ENCODE results near the gene RGSL1. TPM values are rescaled to one million over a fixed set of nuclear protein-coding genes. Genes with fewer than 3 reads are reported as not detected.

RGSL1 gene
- total and polyA plus RNA-seq, 2 experiments from 2014 or later = not detected

GRCh38 chr1:182533896-182534295, 84.0 kb downstream of the RGSL1 start:
- H3K9me3 ChIP-seq (ENCODE audit: low read depth) = no peaks in the 10 kb centered on the region
- 60 to 67% methylated on average over 2 of the region's 2 CpGs for WGBS, 2 experiments (ENCODE audit: low coverage in 1 of 2, low lambda C conversion rate in 2 of 2, missing lambda C conversion rate in 2 of 2)
- H3K4me1 ChIP-seq (ENCODE audit: insufficient read depth) = no peaks in the 10 kb centered on the region
- no peaks in the 10 kb centered on the region for H3K36me3 ChIP-seq (ENCODE audit: low read depth)
- DNase-seq = no peak
- no peak overlapping the region for H3K4me3 ChIP-seq
- no peak overlapping the region for H3K4me2 ChIP-seq (ENCODE audit: unreplicated experiment)
- H2AFZ ChIP-seq = no peak overlapping the region
- peaks cover 2% of the 10 kb centered on the region; the same call in 1 of the 2 replicates for H3K27me3 ChIP-seq (replicated peaks; ENCODE audit: insufficient read depth)
- no peaks in the 10 kb centered on the region for H4K20me1 ChIP-seq (ENCODE audit: insufficient read depth)
- no peaks in the 10 kb centered on the region for H3F3A ChIP-seq (ENCODE audit: insufficient read depth)
- in situ Hi-C loops (cut with MboI) = no loop called here
- no peak for TF ChIP-seq EZH2phosphoT487 (IDR thresholded peaks at IDR 0.05; ENCODE audit: insufficient read depth, low read depth)
- TF ChIP-seq EZH2 (IDR thresholded peaks at IDR 0.05; ENCODE audit: insufficient read depth, poor library complexity, severe bottlenecking) = no peak
- no peak overlapping the region for H3K27ac ChIP-seq
- no peaks in the 10 kb centered on the region for H3K79me2 ChIP-seq (ENCODE audit: insufficient read depth)
- H3K9me2 ChIP-seq (ENCODE audit: insufficient read depth) = no peaks in the 10 kb centered on the region
- no peak overlapping the region for H3K9ac ChIP-seq

- Histone ChIP-seq H3K27me3 (replicated peaks; ENCODE audit: insufficient read depth) (0 out of 2 replicates have a peak, but pooled peaks cover 11% of the 10 kb centered on the region), H3K36me3 (ENCODE audit: low read depth) (no peaks in the 10 kb centered on the region), H3K9me3 (ENCODE audit: low read depth) (no peaks in the 10 kb centered on the region), H3K27ac (no peak overlapping the region), H3K4me3 (no peak overlapping the region), H4K20me1 (ENCODE audit: insufficient read depth) (no peaks in the 10 kb centered on the region), H3K4me1 (ENCODE audit: insufficient read depth) (no peaks in the 10 kb centered on the region), H3K9me2 (ENCODE audit: insufficient read depth) (no peaks in the 10 kb centered on the region), H2AFZ (no peak overlapping the region), H3K79me2 (ENCODE audit: insufficient read depth) (no peaks in the 10 kb centered on the region), H3F3A (ENCODE audit: insufficient read depth) (no peaks in the 10 kb centered on the region), H3K4me2 (ENCODE audit: unreplicated experiment) (no peak overlapping the region), H3K9ac (no peak overlapping the region)
- no peak for DNase-seq
- no peak for TF ChIP-seq EZH2phosphoT487 (IDR thresholded peaks at IDR 0.05; ENCODE audit: insufficient read depth, low read depth)
- in situ Hi-C loops (cut with MboI) = no loop called here
These were observed 99.4 kb downstream of the RGSL1 start for GRCh38 chr1:182549346-182549745.

GRCh38 chr1:182549811-182550210, 99.9 kb downstream of the RGSL1 start:
- in situ Hi-C loops (cut with MboI) = no loop called here
- 26 to 37% methylated on average over 1 of the region's 1 CpG for WGBS, 2 experiments (ENCODE audit: low coverage in 1 of 2, low lambda C conversion rate in 2 of 2, missing lambda C conversion rate in 2 of 2)
- Histone ChIP-seq H3F3A (ENCODE audit: insufficient read depth) (no peaks in the 10 kb centered on the region), H2AFZ (no peak overlapping the region), H3K79me2 (ENCODE audit: insufficient read depth) (no peaks in the 10 kb centered on the region), H3K27ac (no peak overlapping the region), H3K9me2 (ENCODE audit: insufficient read depth) (no peaks in the 10 kb centered on the region), H3K4me3 (no peak overlapping the region), H4K20me1 (ENCODE audit: insufficient read depth) (no peaks in the 10 kb centered on the region), H3K4me2 (ENCODE audit: unreplicated experiment) (no peak overlapping the region), H3K4me1 (ENCODE audit: insufficient read depth) (no peaks in the 10 kb centered on the region), H3K36me3 (ENCODE audit: low read depth) (no peaks in the 10 kb centered on the region), H3K27me3 (replicated peaks; ENCODE audit: insufficient read depth) (0 out of 2 replicates have a peak, but pooled peaks cover 11% of the 10 kb centered on the region), H3K9ac (no peak overlapping the region), H3K9me3 (ENCODE audit: low read depth) (no peaks in the 10 kb centered on the region)
- DNase-seq = no peak
- no peak for TF ChIP-seq EZH2 (IDR thresholded peaks at IDR 0.05; ENCODE audit: insufficient read depth, poor library complexity, severe bottlenecking)
- TF ChIP-seq EZH2phosphoT487 (IDR thresholded peaks at IDR 0.05; ENCODE audit: insufficient read depth, low read depth) = no peak

- H3K27me3 ChIP-seq (replicated peaks; ENCODE audit: insufficient read depth) = 0 out of 2 replicates have a peak, but pooled peaks cover 8% of the 10 kb centered on the region
- H3K27ac ChIP-seq = no peak overlapping the region
- peak; percentile 26 for DNase-seq
- no peak for TF ChIP-seq EZH2 (IDR thresholded peaks at IDR 0.05; ENCODE audit: insufficient read depth, poor library complexity, severe bottlenecking)
- TF ChIP-seq EZH2phosphoT487 (IDR thresholded peaks at IDR 0.05; ENCODE audit: insufficient read depth, low read depth) = no peak
- H3K36me3 ChIP-seq (ENCODE audit: low read depth) = no peaks in the 10 kb centered on the region
- no peak overlapping the region for H2AFZ ChIP-seq
- no peak overlapping the region for H3K4me3 ChIP-seq
- WGBS, 2 experiments (ENCODE audit: low coverage in 1 of 2, low lambda C conversion rate in 2 of 2, missing lambda C conversion rate in 2 of 2) = 3 to 7% methylated on average over 2 of the region's 2 CpGs
- no peak overlapping the region for H3K9ac ChIP-seq
- in situ Hi-C loops (cut with MboI) = no loop called here
- H3K4me1 ChIP-seq (ENCODE audit: insufficient read depth) = no peaks in the 10 kb centered on the region
- H4K20me1 ChIP-seq (ENCODE audit: insufficient read depth) = no peaks in the 10 kb centered on the region
- H3K4me2 ChIP-seq (ENCODE audit: unreplicated experiment) = no peak overlapping the region
- no peaks in the 10 kb centered on the region for H3K9me2 ChIP-seq (ENCODE audit: insufficient read depth)
- H3F3A ChIP-seq (ENCODE audit: insufficient read depth) = no peaks in the 10 kb centered on the region
- no peaks in the 10 kb centered on the region for H3K9me3 ChIP-seq (ENCODE audit: low read depth)
- no peaks in the 10 kb centered on the region for H3K79me2 ChIP-seq (ENCODE audit: insufficient read depth)
These were observed 102.6 kb downstream of the RGSL1 start for GRCh38 chr1:182552527-182552926.

GRCh38 chr1:182555493-182555892, 105.5 kb downstream of the RGSL1 start:
- no peaks in the 10 kb centered on the region for H3K79me2 ChIP-seq (ENCODE audit: insufficient read depth)
- WGBS, 2 experiments (ENCODE audit: low coverage in 1 of 2, low lambda C conversion rate in 2 of 2, missing lambda C conversion rate in 2 of 2) = 9 to 25% methylated on average over 1 of the region's 1 CpG
- in situ Hi-C loops (cut with MboI) = no loop called here

More at GRCh38 chr1:182555493-182555892, 105.5 kb downstream of the RGSL1 start:
- H3K9me3 ChIP-seq (ENCODE audit: low read depth) = no peaks in the 10 kb centered on the region
- H2AFZ ChIP-seq = no peak overlapping the region
- no peak overlapping the region for H3K4me3 ChIP-seq
- no peaks in the 10 kb centered on the region for H3F3A ChIP-seq (ENCODE audit: insufficient read depth)
- H4K20me1 ChIP-seq (ENCODE audit: insufficient read depth) = no peaks in the 10 kb centered on the region
- no peaks in the 10 kb centered on the region for H3K4me1 ChIP-seq (ENCODE audit: insufficient read depth)
- no peak overlapping the region for H3K27ac ChIP-seq
- H3K9me2 ChIP-seq (ENCODE audit: insufficient read depth) = no peaks in the 10 kb centered on the region
- no peaks in the 10 kb centered on the region for H3K27me3 ChIP-seq (replicated peaks; ENCODE audit: insufficient read depth)
- no peak overlapping the region for H3K4me2 ChIP-seq (ENCODE audit: unreplicated experiment)
- H3K9ac ChIP-seq = no peak overlapping the region
- TF ChIP-seq EZH2 (IDR thresholded peaks at IDR 0.05; ENCODE audit: insufficient read depth, poor library complexity, severe bottlenecking) (no peak), EZH2phosphoT487 (IDR thresholded peaks at IDR 0.05; ENCODE audit: insufficient read depth, low read depth) (no peak)
- DNase-seq = no peak
- H3K36me3 ChIP-seq (ENCODE audit: low read depth) = no peaks in the 10 kb centered on the region

All from GM23248 (cell line).